Measurements from ENCODE around the gene RHO. TPM values are rescaled to one million over a fixed set of nuclear protein-coding genes. Genes with fewer than 3 reads are reported as not detected.
"Not testable (repeated sequence)": the region's sequence is repeated elsewhere in the genome, so short reads cannot be mapped to it uniquely, and the experiment has no call there.

Gene RHO
- polyA plus RNA-seq, 1 donor (not counting 4 experiments of a cell fraction or from before 2014, with no cell fraction given), result not detected

- Histone ChIP-seq H4K20me1 (ENCODE audit: control insufficient read depth, extremely low read depth, insufficient read depth, low read length) (no peaks in the 10 kb centered on the region), H2AFZ (ENCODE audit: control insufficient read depth, low read length) (no peak overlapping the region), H3K27me3 (ENCODE audit: control insufficient read depth, extremely low read depth, insufficient read depth, low read length) (no peaks in the 10 kb centered on the region), H3K4me2 (ENCODE audit: control insufficient read depth, extremely low read depth, insufficient read depth, low read depth, low read length) (no peak overlapping the region), H3K4me3 (ENCODE audit: control insufficient read depth in 2 of 3, extremely low read depth in 1 of 3, insufficient read depth in 2 of 3, low read depth in 1 of 3, low read length in 3 of 3) (no peak overlapping the region), H3K9ac (ENCODE audit: control insufficient read depth, extremely low read depth, insufficient read depth, low read length) (peak overlapping the region; percentile 36), H3K36me3 (ENCODE audit: control insufficient read depth in 2 of 2, extremely low read depth in 1 of 2, insufficient read depth in 2 of 2, low read length in 2 of 2) (no peaks in the 10 kb centered on the region), H3K9me1 (ENCODE audit: control insufficient read depth, extremely low read depth, insufficient read depth, low read length) (no peaks in the 10 kb centered on the region), H3K27ac (ENCODE audit: control insufficient read depth, insufficient read depth, low read length) (peak overlapping the region; percentile 33), H3K79me2 (ENCODE audit: control insufficient read depth, insufficient read depth, low read length) (no peaks in the 10 kb centered on the region), H3K9me3 (ENCODE audit: control insufficient read depth, low read depth, low read length) (no peaks in the 10 kb centered on the region), H3K4me1 (ENCODE audit: control insufficient read depth, extremely low read depth, insufficient read depth, low read length) (peaks cover 3% of the 10 kb centered on the region)
- FAIRE-seq (peak; percentile 72), DNase-seq (ENCODE audit: low read depth, low spot score) (peak; percentile 54)
- dilution Hi-C loops (cut with MboI; ENCODE audit: extremely low pct_ligation_motif_present, low sequenced_read_pairs), result no loop called here
- TF ChIP-seq CTCF (optimal IDR thresholded peaks at IDR 0.05 in 1 of 3, IDR thresholded peaks at IDR 0.05 in 1 of 3, conservative IDR thresholded peaks at IDR 0.05 in 1 of 3; ENCODE audit: extremely low read depth in 1 of 3, insufficient read depth in 2 of 3, low read length in 3 of 3), result peak; percentile 90 to 92 (median 90)
- TF ChIP-seq EZH2 (IDR thresholded peaks at IDR 0.05; ENCODE audit: low read length), result no peak
These were observed 38.2 kb upstream of the RHO start for GRCh38 chr3:129490273-129490675.

DNA sequence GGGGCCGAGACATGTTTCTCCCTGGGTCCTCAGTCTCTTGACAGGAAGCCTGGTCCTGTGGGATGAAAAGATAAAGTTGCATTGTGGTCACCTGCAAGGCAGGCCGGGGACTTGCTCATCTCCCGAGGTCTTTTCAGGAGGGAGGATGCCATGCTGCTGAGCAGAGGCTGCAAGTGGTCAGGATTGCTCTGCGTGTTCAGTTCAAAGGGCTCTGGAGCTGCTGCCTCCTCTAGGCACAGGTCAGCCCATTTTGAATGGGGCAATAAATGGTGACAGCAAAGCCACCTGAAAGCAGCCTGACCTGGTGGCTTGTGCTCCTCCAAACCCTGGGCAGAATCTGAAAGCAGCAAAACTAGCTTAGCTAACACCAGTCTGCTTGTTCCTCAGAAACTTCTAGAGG, 37.4 kb upstream of the RHO start:
- H3K27me3 ChIP-seq (ENCODE audit: control insufficient read depth, extremely low read depth, insufficient read depth, low read length); H3K4me2 ChIP-seq (ENCODE audit: control insufficient read depth, extremely low read depth, insufficient read depth, low read depth, low read length); H3K9ac ChIP-seq (ENCODE audit: control insufficient read depth, extremely low read depth, insufficient read depth, low read length); FAIRE-seq; H3K79me2 ChIP-seq (ENCODE audit: control insufficient read depth, insufficient read depth, low read length); H3K36me3 ChIP-seq (ENCODE audit: control insufficient read depth in 2 of 2, extremely low read depth in 1 of 2, insufficient read depth in 2 of 2, low read length in 2 of 2); H3K9me1 ChIP-seq (ENCODE audit: control insufficient read depth, extremely low read depth, insufficient read depth, low read length); H3K9me3 ChIP-seq (ENCODE audit: control insufficient read depth, low read depth, low read length); H4K20me1 ChIP-seq (ENCODE audit: control insufficient read depth, extremely low read depth, insufficient read depth, low read length); H3K4me1 ChIP-seq (ENCODE audit: control insufficient read depth, extremely low read depth, insufficient read depth, low read length); dilution Hi-C loops (cut with MboI; ENCODE audit: extremely low pct_ligation_motif_present, low sequenced_read_pairs); H2AFZ ChIP-seq (ENCODE audit: control insufficient read depth, low read length); H3K4me3 ChIP-seq (ENCODE audit: control insufficient read depth in 2 of 3, extremely low read depth in 1 of 3, insufficient read depth in 2 of 3, low read depth in 1 of 3, low read length in 3 of 3); DNase-seq (ENCODE audit: low read depth, low spot score): not testable (repeated sequence)
- peak overlapping the region; percentile 33 for H3K27ac ChIP-seq (ENCODE audit: control insufficient read depth, insufficient read depth, low read length)

DNA sequence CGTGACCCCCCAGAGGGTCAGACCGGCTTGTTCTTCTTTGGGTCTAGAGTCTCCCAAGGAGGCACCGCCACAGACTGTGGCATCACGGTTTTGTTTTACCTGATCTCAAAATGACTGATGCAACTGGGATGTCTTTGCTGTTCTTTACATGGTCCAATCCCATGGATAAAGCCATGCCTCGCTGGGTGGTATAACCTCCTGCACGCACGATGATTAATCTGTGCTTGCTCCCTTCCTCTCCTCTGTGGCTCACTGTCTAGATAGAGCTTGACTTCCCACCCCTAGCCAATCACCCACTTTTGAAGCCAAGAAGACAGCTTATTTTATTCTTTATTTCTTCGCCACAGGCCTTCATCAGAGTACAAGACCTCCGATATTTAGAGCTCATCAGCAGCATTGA, 36.6 kb upstream of the RHO start:
- Histone ChIP-seq H3K9ac (ENCODE audit: control insufficient read depth, extremely low read depth, insufficient read depth, low read length) (no peak overlapping the region), H3K27ac (ENCODE audit: control insufficient read depth, insufficient read depth, low read length) (no peak overlapping the region), H3K4me3 (ENCODE audit: control insufficient read depth in 2 of 3, extremely low read depth in 1 of 3, insufficient read depth in 2 of 3, low read depth in 1 of 3, low read length in 3 of 3) (no peak overlapping the region), H3K4me2 (ENCODE audit: control insufficient read depth, extremely low read depth, insufficient read depth, low read depth, low read length) (no peak overlapping the region), H2AFZ (ENCODE audit: control insufficient read depth, low read length) (no peak overlapping the region), H3K27me3 (ENCODE audit: control insufficient read depth, extremely low read depth, insufficient read depth, low read length) (no peaks in the 10 kb centered on the region), H3K4me1 (ENCODE audit: control insufficient read depth, extremely low read depth, insufficient read depth, low read length) (peaks cover 3% of the 10 kb centered on the region), H3K36me3 (ENCODE audit: control insufficient read depth in 2 of 2, extremely low read depth in 1 of 2, insufficient read depth in 2 of 2, low read length in 2 of 2) (peaks cover 0 to 1% of the 10 kb centered on the region in 2 experiments), H3K9me3 (ENCODE audit: control insufficient read depth, low read depth, low read length) (no peaks in the 10 kb centered on the region), H4K20me1 (ENCODE audit: control insufficient read depth, extremely low read depth, insufficient read depth, low read length) (no peaks in the 10 kb centered on the region), H3K79me2 (ENCODE audit: control insufficient read depth, insufficient read depth, low read length) (no peaks in the 10 kb centered on the region), H3K9me1 (ENCODE audit: control insufficient read depth, extremely low read depth, insufficient read depth, low read length) (no peaks in the 10 kb centered on the region)
- DNase-seq (ENCODE audit: low read depth, low spot score) (no peak), FAIRE-seq (peak; percentile 17)
- dilution Hi-C loops (cut with MboI; ENCODE audit: extremely low pct_ligation_motif_present, low sequenced_read_pairs), result no loop called here
- TF ChIP-seq EZH2 (IDR thresholded peaks at IDR 0.05; ENCODE audit: low read length) (no peak), CTCF (optimal IDR thresholded peaks at IDR 0.05 in 1 of 3, IDR thresholded peaks at IDR 0.05 in 1 of 3, conservative IDR thresholded peaks at IDR 0.05 in 1 of 3; ENCODE audit: extremely low read depth in 1 of 3, insufficient read depth in 2 of 3, low read length in 3 of 3) (no peak)
